OCI-LY1 (cell line): ENCODE results near the gene KCTD19.

Experiments used
- EZH2 ChIP-seq: fragments of 200-600 bp; sonication (generic), shearing (Covaris generic); IDR thresholded peaks from 2 replicates; pipeline ENCODE4 v1.8.0; 2017; ENCODE audit warnings: borderline replicate concordance, mixed run types, mild to moderate bottlenecking, antibody characterized with exemption, low read length, moderate library complexity, mixed read lengths
- TF ChIP-seq, protein P1 (sequence below): fragments of 200-600 bp; sonication (generic), shearing (Covaris generic); IDR thresholded peaks from 2 replicates; pipeline ENCODE4 v1.5.1; 2017; ENCODE audit warnings: mild to moderate bottlenecking, antibody characterized with exemption, low read length, moderate library complexity, mixed read lengths

DNA sequence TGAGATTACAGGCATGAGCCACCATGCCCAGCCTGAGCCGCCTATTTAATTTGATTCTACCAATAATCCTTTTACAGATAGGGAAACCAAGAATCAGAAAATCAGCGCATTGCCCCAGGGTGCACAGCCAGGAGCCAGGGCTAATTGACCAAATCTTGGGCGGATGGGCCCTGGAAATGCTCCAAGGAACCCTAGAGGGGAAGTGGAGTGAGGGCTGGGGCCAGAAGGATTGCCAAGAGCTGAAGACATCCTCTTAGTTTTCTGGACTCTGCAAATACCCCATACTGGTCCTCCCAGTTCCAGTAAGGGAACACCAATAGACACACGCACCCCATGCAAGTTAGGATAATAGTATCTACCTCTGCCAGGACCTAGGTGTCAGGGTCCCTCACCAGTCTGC lies 83.1 kb downstream of the KCTD19 start:
- TF ChIP-seq, protein P1, sequence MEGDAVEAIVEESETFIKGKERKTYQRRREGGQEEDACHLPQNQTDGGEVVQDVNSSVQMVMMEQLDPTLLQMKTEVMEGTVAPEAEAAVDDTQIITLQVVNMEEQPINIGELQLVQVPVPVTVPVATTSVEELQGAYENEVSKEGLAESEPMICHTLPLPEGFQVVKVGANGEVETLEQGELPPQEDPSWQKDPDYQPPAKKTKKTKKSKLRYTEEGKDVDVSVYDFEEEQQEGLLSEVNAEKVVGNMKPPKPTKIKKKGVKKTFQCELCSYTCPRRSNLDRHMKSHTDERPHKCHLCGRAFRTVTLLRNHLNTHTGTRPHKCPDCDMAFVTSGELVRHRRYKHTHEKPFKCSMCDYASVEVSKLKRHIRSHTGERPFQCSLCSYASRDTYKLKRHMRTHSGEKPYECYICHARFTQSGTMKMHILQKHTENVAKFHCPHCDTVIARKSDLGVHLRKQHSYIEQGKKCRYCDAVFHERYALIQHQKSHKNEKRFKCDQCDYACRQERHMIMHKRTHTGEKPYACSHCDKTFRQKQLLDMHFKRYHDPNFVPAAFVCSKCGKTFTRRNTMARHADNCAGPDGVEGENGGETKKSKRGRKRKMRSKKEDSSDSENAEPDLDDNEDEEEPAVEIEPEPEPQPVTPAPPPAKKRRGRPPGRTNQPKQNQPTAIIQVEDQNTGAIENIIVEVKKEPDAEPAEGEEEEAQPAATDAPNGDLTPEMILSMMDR: no peak
- TF ChIP-seq EZH2: no peak
